SU-DHL-6 (cell line): ENCODE results near the gene COL15A1.

Experiments
- CTCF ChIP-seq: fragments of 200-600 bp; sonication (generic); IDR thresholded peaks from one replicate; pipeline ENCODE4 v1.5.1; 2017; ENCODE audit warnings: antibody characterized with exemption, mild to moderate bottlenecking, low read length, moderate library complexity; ENCODE audit not compliant: insufficient read depth, poor library complexity, severe bottlenecking
- EZH2phosphoT487 ChIP-seq: fragments of 200-600 bp; sonication (generic), shearing (Covaris generic); conservative IDR thresholded peaks from 2 replicates; pipeline ENCODE4 v1.6.1; 2018; ENCODE audit warnings: mild to moderate bottlenecking, antibody characterized with exemption, low read length, moderate library complexity, mixed read lengths

GRCh38 chr9:98933890-98934289 is 9.8 kb upstream of the COL15A1 start:
- TF ChIP-seq CTCF (no peak), EZH2phosphoT487 (no peak)
